ENCODE measurements around the gene S1PR4. TPM values are rescaled to one million over a fixed set of nuclear protein-coding genes. Genes with fewer than 3 reads are reported as not detected.

The S1PR4 gene
- total RNA-seq (2022; extraction: Qiagen RNA extraction; ENCODE audit: low read depth), result 0.08 to 0.19 TPM (median 0.15 TPM) in 4 of 5 replicates, not detected in the other

GRCh38 chr19:3178377-3178972, at the start of gene S1PR4:
S1PR4 (plus strand) TSS chr19:3178769; CDS start chr19:3178793, 24 bp downstream.

GRCh38 chr19:3135961-3136683, 42.4 kb upstream of the S1PR4 start, which contains the start of gene GNA15:
GNA15 (plus strand) TSS chr19:3136033; CDS start chr19:3136451, 418 bp downstream.

GRCh38 chr19:3185461-3186159, 7.0 kb downstream of the S1PR4 start, which contains the start of gene NCLN:
NCLN (plus strand) TSS chr19:3185930; CDS start chr19:3186031, 101 bp downstream.

GRCh38 chr19:3224346-3225168, 46.0 kb downstream of the S1PR4 start, which contains the start of gene CELF5:
CELF5 (plus strand) TSS chr19:3224661; CDS start chr19:3224740, 79 bp downstream.

Other genes starting within 250 kb of the S1PR4 start
- 1.6 to 2.4 TPM (median 2.0 TPM) in 5 replicates for gene ZNF77, start 233.8 kb upstream of the S1PR4 start, total RNA-seq (2022; extraction: Qiagen RNA extraction; ENCODE audit: low read depth)
- gene TLE6, start 201.2 kb upstream of the S1PR4 start, total RNA-seq (2022; extraction: Qiagen RNA extraction; ENCODE audit: low read depth), result 3.5 to 8.1 TPM (median 5.5 TPM) in 5 replicates
- gene TLE2, start 149.5 kb upstream of the S1PR4 start, total RNA-seq (2022; extraction: Qiagen RNA extraction; ENCODE audit: low read depth), result 2.0 to 3.2 TPM (median 2.8 TPM) in 5 replicates
- gene TLE5, start 116.3 kb upstream of the S1PR4 start, total RNA-seq (2022; extraction: Qiagen RNA extraction; ENCODE audit: low read depth), result 171 to 242 TPM (median 239 TPM) in 5 replicates
- 26.6 to 34.5 TPM (median 31.7 TPM) in 5 replicates for gene GNA11, start 84.4 kb upstream of the S1PR4 start, total RNA-seq (2022; extraction: Qiagen RNA extraction; ENCODE audit: low read depth)
- gene GNA15, start 42.7 kb upstream of the S1PR4 start, total RNA-seq (2022; extraction: Qiagen RNA extraction; ENCODE audit: low read depth), result 0.08 to 0.11 TPM in 2 of 5 replicates, not detected in the others
- 68.1 to 96.6 TPM (median 88.6 TPM) in 5 replicates for gene NCLN, start 7.2 kb downstream of the S1PR4 start, total RNA-seq (2022; extraction: Qiagen RNA extraction; ENCODE audit: low read depth)
- gene CELF5, start 45.9 kb downstream of the S1PR4 start, total RNA-seq (2022; extraction: Qiagen RNA extraction; ENCODE audit: low read depth), result 0.33 to 0.72 TPM (median 0.47 TPM) in 5 replicates
- 34.2 to 42.9 TPM (median 39.8 TPM) in 5 replicates for gene NFIC, start 187.8 kb downstream of the S1PR4 start, total RNA-seq (2022; extraction: Qiagen RNA extraction; ENCODE audit: low read depth)